GM12878 (cell line): ENCODE data around the gene SLC13A2.

ENCODE experiments used
- CTCF ChIP-seq, 3 experiments: IDR thresholded peaks in 2 of 3; conservative IDR thresholded peaks in 1 of 3; 2 replicates each; pipeline ENCODE4 v1.5.1; 2011; ENCODE audit warnings: low read depth in 3 of 3, low read length in 3 of 3, mild to moderate bottlenecking in 3 of 3, control low read depth in 2 of 3, moderate library complexity in 2 of 3, inconsistent platforms in 1 of 3, mixed read lengths in 1 of 3; ENCODE audit not compliant: control insufficient read depth in 2 of 3, insufficient read depth in 1 of 3; ENCODE audit errors: extremely low read depth in 1 of 3
- EGR1 ChIP-seq, 2 experiments: IDR thresholded peaks; 1 replicate in 1 of 2; 2 replicates in 1 of 2; pipeline ENCODE4 v1.6.1; 2011 to 2012; ENCODE audit warnings: low read depth in 2 of 2, low read length in 2 of 2, borderline replicate concordance in 1 of 2, mild to moderate bottlenecking in 1 of 2, moderate library complexity in 1 of 2
- FOXK2 ChIP-seq: fragments of 450-650 bp; IDR thresholded peaks from 2 replicates; pipeline ENCODE4 v1.6.1; 2017; ENCODE audit warnings: mild to moderate bottlenecking, moderate library complexity
- FOXM1 ChIP-seq: IDR thresholded peaks from 2 replicates; pipeline ENCODE4 v1.6.1; 2012; ENCODE audit warnings: low read depth, mild to moderate bottlenecking, inconsistent platforms, low read length, moderate library complexity
- IKZF1 ChIP-seq: fragments of 450-650 bp; conservative IDR thresholded peaks from 2 replicates; pipeline ENCODE4 v1.6.1; 2017; ENCODE audit warnings: antibody characterized with exemption, mild to moderate bottlenecking
- KDM1A ChIP-seq: fragments of 200-600 bp; sonication (generic); IDR thresholded peaks from 2 replicates; pipeline ENCODE4 v1.6.1; 2016; ENCODE audit warnings: borderline replicate concordance
- RAD21 ChIP-seq: IDR thresholded peaks from 2 replicates; pipeline ENCODE4 v1.6.1; 2011; ENCODE audit warnings: mild to moderate bottlenecking, low read depth, low read length, moderate library complexity; ENCODE audit not compliant: insufficient read depth
- SIN3A ChIP-seq: IDR thresholded peaks from 2 replicates; pipeline ENCODE4 v1.6.1; 2012; ENCODE audit warnings: low read depth, low read length, improper control_type of control experiment
- SP1 ChIP-seq: IDR thresholded peaks from one replicate; pipeline ENCODE4 v1.6.1; 2011; ENCODE audit warnings: low read depth, low read length
- ZBTB33 ChIP-seq: fragments of 450-650 bp; IDR thresholded peaks from 2 replicates; pipeline ENCODE4 v1.6.1; 2017; ENCODE audit warnings: mild to moderate bottlenecking

- TF ChIP-seq ZBTB33: no peak
- no peak for TF ChIP-seq SIN3A
- TF ChIP-seq RAD21: no peak
- TF ChIP-seq SP1: no peak
- no peak for TF ChIP-seq CTCF (IDR thresholded peaks at IDR 0.05 in 2 of 3, conservative IDR thresholded peaks at IDR 0.05 in 1 of 3; ENCODE audit: control insufficient read depth in 2 of 3, extremely low read depth in 1 of 3, insufficient read depth in 1 of 3, low read depth in 3 of 3, low read length in 3 of 3)
- TF ChIP-seq EGR1 (IDR thresholded peaks at IDR 0.05; ENCODE audit: borderline replicate concordance in 1 of 2, low read depth in 2 of 2, low read length in 2 of 2): no peak
- TF ChIP-seq FOXM1: no peak
- no peak for TF ChIP-seq IKZF1
- no peak for TF ChIP-seq KDM1A
- no peak for TF ChIP-seq FOXK2
Measured at GRCh38 chr17:28480278-28480677, 6.8 kb downstream of the SLC13A2 start.
